Fibroblast of lung (primary cell): ENCODE results near the gene RHBDD1. TPM values are rescaled to one million over a fixed set of nuclear protein-coding genes. Genes with fewer than 3 reads are reported as not detected.

Experiments
- DNase-seq, 2 donors: peaks; one replicate each; pipeline versions ENCODE4 v3.0.0 to v3.0.0-alpha.2; 2010; ENCODE audit warnings: low read depth in 2 of 2
- H2AFZ ChIP-seq: 2 replicates; pipeline ENCODE4 v1.5.1; 2012; ENCODE audit warnings: low read length, control low read depth, inconsistent platforms
- H3K27ac ChIP-seq: 2 replicates; pipeline ENCODE4 v1.5.1; 2011; ENCODE audit warnings: low read length, control low read depth; ENCODE audit not compliant: insufficient read depth
- H3K27me3 ChIP-seq: 2 replicates; pipeline ENCODE4 v1.5.1; 2011; ENCODE audit warnings: mild to moderate bottlenecking, low read length; ENCODE audit not compliant: control insufficient read depth, insufficient read depth
- H3K36me3 ChIP-seq: 2 replicates; pipeline ENCODE4 v1.5.1; 2011; ENCODE audit warnings: low read length; ENCODE audit not compliant: control insufficient read depth, insufficient read depth
- H3K4me1 ChIP-seq: 2 replicates; pipeline ENCODE4 v1.5.1; 2011; ENCODE audit warnings: low read length; ENCODE audit not compliant: control insufficient read depth, insufficient read depth; ENCODE audit errors: extremely low read depth
- H3K4me2 ChIP-seq: 2 replicates; pipeline ENCODE4 v1.5.1; 2011; ENCODE audit warnings: low read length, control low read depth; ENCODE audit not compliant: insufficient read depth; ENCODE audit errors: extremely low read depth
- H3K4me3 ChIP-seq, 4 experiments: fragments of 200-600 bp in 1 of 4; sonication (generic) in 1 of 4; replicated peaks in 1 of 4; 2 replicates each; pipeline ENCODE4 v1.5.1; 2011 to 2016; ENCODE audit warnings: low read length in 4 of 4, low read depth in 3 of 4, mild to moderate bottlenecking in 3 of 4, control low read depth in 2 of 4, inconsistent platforms in 1 of 4, mixed read lengths in 1 of 4; ENCODE audit not compliant: insufficient read depth in 1 of 4; ENCODE audit errors: control extremely low read depth in 1 of 4
- H3K79me2 ChIP-seq: 2 replicates; pipeline ENCODE4 v1.5.1; 2012; ENCODE audit warnings: mild to moderate bottlenecking, low read length, inconsistent platforms; ENCODE audit not compliant: control insufficient read depth, insufficient read depth
- H3K9ac ChIP-seq: 2 replicates; pipeline ENCODE4 v1.5.1; 2011; ENCODE audit warnings: mild to moderate bottlenecking, low read length, control low read depth; ENCODE audit not compliant: insufficient read depth
- H3K9me3 ChIP-seq: 2 replicates; pipeline ENCODE4 v1.5.1; 2012; ENCODE audit warnings: low read depth, low read length; ENCODE audit not compliant: control insufficient read depth, insufficient read depth
- H4K20me1 ChIP-seq: 2 replicates; pipeline ENCODE4 v1.5.1; 2011; ENCODE audit warnings: low read length; ENCODE audit not compliant: control insufficient read depth, insufficient read depth; ENCODE audit errors: extremely low read depth
- EZH2 ChIP-seq: IDR thresholded peaks from 2 replicates; pipeline ENCODE4 v1.5.1; 2012; ENCODE audit warnings: low read length, control low read depth, mild to moderate bottlenecking; ENCODE audit errors: missing control alignments
- polyA plus RNA-seq, 2 donors: library from polyadenylated mRNA; depleted of rRNA in 1 of 2; stranded (reverse) in 1 of 2; unstranded in 1 of 2; fragments of >200 nt; gene quantifications; 2 replicates each; pipeline ENCODE4 v1.2.1, GENCODE V29; 2011 to 2012; ENCODE audit warnings: missing spikeins in 1 of 2
- total RNA-seq: library from RNA; depleted of rRNA; stranded (reverse); fragments of >200 nt; gene quantifications from 2 replicates; pipeline ENCODE4 v1.2.1, GENCODE V29; 2014
- TF ChIP-seq, protein P1 (sequence below), 2 donors: IDR thresholded peaks in 1 of 2; conservative IDR thresholded peaks in 1 of 2; 1 replicate in 1 of 2; 2 replicates in 1 of 2; pipeline ENCODE4 v1.5.1; 2011 to 2012; ENCODE audit warnings: low read length in 2 of 2, control low read depth in 1 of 2, inconsistent platforms in 1 of 2, low read depth in 1 of 2, mild to moderate bottlenecking in 1 of 2

The RHBDD1 gene
- total and polyA plus RNA-seq, 2 donors (not counting 1 experiment from before 2014, with no cell fraction given) = 31.5 to 85.4 TPM

DNA sequence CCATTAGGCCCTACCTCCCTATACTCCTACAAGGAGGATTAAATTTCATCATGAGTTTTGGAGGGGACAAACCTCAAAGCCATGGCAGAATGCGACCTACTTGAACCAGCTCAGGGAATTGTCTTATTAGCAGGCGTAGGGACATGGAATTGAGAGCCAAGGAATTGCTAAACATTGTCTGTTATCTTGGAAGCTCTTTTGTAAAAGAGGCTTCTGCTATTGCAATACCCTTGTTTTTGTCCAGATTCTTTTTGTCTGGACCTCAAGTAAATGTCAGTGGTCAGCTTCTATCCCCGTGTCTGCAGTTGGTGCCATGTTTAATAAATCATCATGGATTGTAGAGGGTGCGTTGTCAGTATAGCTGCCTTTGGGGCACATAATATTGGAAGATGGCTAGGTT lies 62.3 kb downstream of the RHBDD1 start:
- no peak overlapping the region for H2AFZ ChIP-seq
- no peak overlapping the region for H3K27ac ChIP-seq
- no peaks in the 10 kb centered on the region for H4K20me1 ChIP-seq
- no peaks in the 10 kb centered on the region for H3K9me3 ChIP-seq
- no peaks in the 10 kb centered on the region for H3K36me3 ChIP-seq
- peaks cover under 1% of the 10 kb centered on the region for H3K4me1 ChIP-seq
- no peak overlapping the region for H3K9ac ChIP-seq
- no peaks in the 10 kb centered on the region for H3K79me2 ChIP-seq
- TF ChIP-seq, protein P1, sequence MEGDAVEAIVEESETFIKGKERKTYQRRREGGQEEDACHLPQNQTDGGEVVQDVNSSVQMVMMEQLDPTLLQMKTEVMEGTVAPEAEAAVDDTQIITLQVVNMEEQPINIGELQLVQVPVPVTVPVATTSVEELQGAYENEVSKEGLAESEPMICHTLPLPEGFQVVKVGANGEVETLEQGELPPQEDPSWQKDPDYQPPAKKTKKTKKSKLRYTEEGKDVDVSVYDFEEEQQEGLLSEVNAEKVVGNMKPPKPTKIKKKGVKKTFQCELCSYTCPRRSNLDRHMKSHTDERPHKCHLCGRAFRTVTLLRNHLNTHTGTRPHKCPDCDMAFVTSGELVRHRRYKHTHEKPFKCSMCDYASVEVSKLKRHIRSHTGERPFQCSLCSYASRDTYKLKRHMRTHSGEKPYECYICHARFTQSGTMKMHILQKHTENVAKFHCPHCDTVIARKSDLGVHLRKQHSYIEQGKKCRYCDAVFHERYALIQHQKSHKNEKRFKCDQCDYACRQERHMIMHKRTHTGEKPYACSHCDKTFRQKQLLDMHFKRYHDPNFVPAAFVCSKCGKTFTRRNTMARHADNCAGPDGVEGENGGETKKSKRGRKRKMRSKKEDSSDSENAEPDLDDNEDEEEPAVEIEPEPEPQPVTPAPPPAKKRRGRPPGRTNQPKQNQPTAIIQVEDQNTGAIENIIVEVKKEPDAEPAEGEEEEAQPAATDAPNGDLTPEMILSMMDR (conservative IDR thresholded peaks at IDR 0.05 in 1 of 2, IDR thresholded peaks at IDR 0.05 in 1 of 2; ENCODE audit: low read depth in 1 of 2, low read length in 2 of 2) = no peak
- no peak for TF ChIP-seq EZH2
- DNase-seq = no peak
- H3K4me3 ChIP-seq = no peak overlapping the region
- H3K4me2 ChIP-seq = no peak overlapping the region
- H3K27me3 ChIP-seq = no peaks in the 10 kb centered on the region

DNA sequence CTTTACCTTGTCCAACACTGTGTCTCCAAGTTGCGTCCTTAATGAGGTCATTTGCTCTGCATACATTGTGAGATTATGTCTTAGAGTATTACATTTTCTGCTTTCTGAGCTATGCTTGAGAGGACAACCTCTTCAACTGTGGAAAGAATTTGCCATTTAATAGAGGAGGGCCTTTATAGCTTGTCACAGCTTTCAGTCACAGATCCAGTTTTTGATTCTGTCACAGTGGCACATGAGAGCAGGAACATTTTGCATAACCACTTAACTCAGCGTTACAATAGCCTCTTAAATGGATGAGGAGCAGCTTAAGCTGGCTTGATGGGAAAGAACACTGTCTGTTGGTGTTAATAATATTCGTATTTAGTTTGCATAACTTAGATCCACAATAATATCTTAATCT lies 63.0 kb downstream of the RHBDD1 start:
- H3K27me3 ChIP-seq = no peaks in the 10 kb centered on the region
- H3K79me2 ChIP-seq = no peaks in the 10 kb centered on the region
- DNase-seq = no peak
- H3K4me3 ChIP-seq = no peak overlapping the region
- H3K27ac ChIP-seq = no peak overlapping the region
- H2AFZ ChIP-seq = no peak overlapping the region
- no peaks in the 10 kb centered on the region for H4K20me1 ChIP-seq
- H3K9me3 ChIP-seq = no peaks in the 10 kb centered on the region
- no peak overlapping the region for H3K4me2 ChIP-seq
- no peaks in the 10 kb centered on the region for H3K36me3 ChIP-seq
- H3K9ac ChIP-seq = no peak overlapping the region
- peaks cover 7% of the 10 kb centered on the region for H3K4me1 ChIP-seq
- no peak for TF ChIP-seq EZH2
- TF ChIP-seq, protein P1 (conservative IDR thresholded peaks at IDR 0.05 in 1 of 2, IDR thresholded peaks at IDR 0.05 in 1 of 2; ENCODE audit: low read depth in 1 of 2, low read length in 2 of 2) = no peak

DNA sequence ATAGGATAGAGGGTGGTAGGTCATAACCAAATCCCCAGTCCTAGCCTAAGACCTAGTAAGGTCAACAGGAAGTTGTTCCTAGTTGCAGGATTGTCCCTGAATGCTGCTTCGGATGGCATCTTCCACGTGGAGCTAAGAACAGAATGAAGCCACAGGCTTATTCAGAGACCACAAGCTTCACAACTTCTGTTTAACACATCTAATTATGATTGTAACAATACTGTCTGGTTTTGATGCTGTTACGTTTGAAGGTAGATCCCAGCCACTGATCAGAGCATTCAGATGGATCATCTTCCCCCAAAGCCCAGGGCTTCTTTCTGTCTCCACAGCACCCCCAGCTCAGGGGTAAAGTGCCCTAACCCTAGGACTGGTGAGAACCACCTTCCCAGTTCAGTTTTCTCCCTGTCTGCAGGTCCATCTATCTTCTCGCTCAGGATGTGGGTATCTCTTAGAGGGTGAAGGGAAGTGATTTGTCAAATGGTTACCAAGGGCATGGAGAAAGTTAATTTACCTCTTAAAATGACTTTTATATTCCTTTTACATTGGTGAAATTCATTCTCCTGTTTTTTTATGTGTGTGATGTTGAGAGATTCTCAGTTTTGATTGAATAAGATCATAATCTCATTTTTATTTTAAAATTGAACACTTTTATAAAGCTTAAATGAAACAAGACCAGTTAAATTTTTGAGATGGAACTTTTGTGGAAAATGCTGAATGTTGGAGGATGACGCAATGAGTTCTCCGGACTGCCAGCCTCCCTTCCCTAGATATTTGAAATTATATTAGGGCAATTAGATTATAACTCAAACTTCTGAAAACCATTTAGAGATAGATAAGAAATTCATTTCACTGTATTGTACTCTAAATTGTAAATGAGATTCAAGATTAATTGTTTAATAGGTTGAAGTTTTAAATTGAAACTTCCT lies 66.5 kb downstream of the RHBDD1 start:
- Histone ChIP-seq H3K36me3 (peaks cover 2% of the 10 kb centered on the region), H3K4me1 (peaks cover 10% of the 10 kb centered on the region), H3K27ac (no peak overlapping the region), H3K9ac (no peak overlapping the region), H3K4me3 (no peak overlapping the region), H4K20me1 (no peaks in the 10 kb centered on the region), H3K4me2 (peak overlapping the region; percentile 23), H3K27me3 (no peaks in the 10 kb centered on the region), H2AFZ (no peak overlapping the region), H3K79me2 (no peaks in the 10 kb centered on the region), H3K9me3 (no peaks in the 10 kb centered on the region)
- peak in 1 of 2 donors; percentile 30 for DNase-seq
- TF ChIP-seq, protein P1 (conservative IDR thresholded peaks at IDR 0.05 in 1 of 2, IDR thresholded peaks at IDR 0.05 in 1 of 2; ENCODE audit: low read depth in 1 of 2, low read length in 2 of 2) = no peak
- no peak for TF ChIP-seq EZH2
